Stimulated activated naive CD8-positive, alpha-beta T cell treated with anti-CD3 and anti-CD28 coated beads, Interleukin-15, amount 100 ng/mL, for 72 hours (primary cell): ENCODE data around the gene CACNG6.

Experiments
- ATAC-seq: fragments of 150-1000 bp; cut with Tn5 transposase; 2 replicates; pipeline ENCODE4 v1.10.0; 2021; ENCODE audit warnings: mild to moderate bottlenecking, moderate library complexity
- DNase-seq, 2 donors: peaks; one replicate each; pipeline ENCODE4 v3.0.0; 2021 to 2022
- H3K27ac Mint-ChIP-seq, 2 donors: one replicate each; pipeline ENCODE4 v1.8.0; 2022; ENCODE audit warnings: mild to moderate bottlenecking in 2 of 2, mixed read lengths in 2 of 2, moderate library complexity in 2 of 2
- H3K27me3 Mint-ChIP-seq: one replicate; pipeline ENCODE4 v1.8.0; 2022; ENCODE audit warnings: mixed read lengths
- H3K4me1 Mint-ChIP-seq: one replicate; pipeline ENCODE4 v1.8.0; 2022; ENCODE audit warnings: mild to moderate bottlenecking, mixed read lengths
- H3K4me3 Mint-ChIP-seq, 2 donors: one replicate each; pipeline ENCODE4 v1.8.0; 2022; ENCODE audit warnings: mild to moderate bottlenecking in 2 of 2, mixed read lengths in 2 of 2, moderate library complexity in 1 of 2
- H3K9me3 Mint-ChIP-seq, 2 donors: one replicate each; pipeline ENCODE4 v1.8.0; 2022; ENCODE audit warnings: mixed read lengths in 2 of 2

CACNG6 gene

DNA sequence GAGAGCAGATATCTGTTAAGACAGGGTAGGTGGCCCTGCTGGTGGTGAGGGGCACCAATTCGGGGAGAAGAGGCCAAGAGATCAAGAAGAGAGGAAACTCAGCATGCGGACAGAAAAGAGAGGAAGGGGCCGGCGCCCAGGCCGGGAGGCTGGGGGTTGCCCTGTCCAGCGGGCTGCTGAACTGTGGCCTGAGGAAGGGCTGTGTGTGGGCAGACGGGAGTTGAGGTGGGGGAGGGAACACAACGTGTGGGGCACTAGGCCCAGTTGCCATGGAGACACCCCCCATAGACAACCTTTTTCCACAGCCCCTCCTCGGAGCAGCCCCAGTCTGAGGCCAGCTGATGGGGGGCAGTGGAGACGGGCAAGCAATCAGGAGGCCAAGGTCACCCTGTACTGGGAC is 31.2 kb upstream of the CACNG6 start:
- no peak overlapping the region for H3K4me3 Mint-ChIP-seq
- ATAC-seq (no peak), DNase-seq (no peak)
- H3K9me3 Mint-ChIP-seq, result no peaks in the 10 kb centered on the region
- H3K27ac Mint-ChIP-seq, result no peak overlapping the region
- peaks cover 25% of the 10 kb centered on the region for H3K4me1 Mint-ChIP-seq
- peaks cover 87% of the 10 kb centered on the region for H3K27me3 Mint-ChIP-seq

DNA sequence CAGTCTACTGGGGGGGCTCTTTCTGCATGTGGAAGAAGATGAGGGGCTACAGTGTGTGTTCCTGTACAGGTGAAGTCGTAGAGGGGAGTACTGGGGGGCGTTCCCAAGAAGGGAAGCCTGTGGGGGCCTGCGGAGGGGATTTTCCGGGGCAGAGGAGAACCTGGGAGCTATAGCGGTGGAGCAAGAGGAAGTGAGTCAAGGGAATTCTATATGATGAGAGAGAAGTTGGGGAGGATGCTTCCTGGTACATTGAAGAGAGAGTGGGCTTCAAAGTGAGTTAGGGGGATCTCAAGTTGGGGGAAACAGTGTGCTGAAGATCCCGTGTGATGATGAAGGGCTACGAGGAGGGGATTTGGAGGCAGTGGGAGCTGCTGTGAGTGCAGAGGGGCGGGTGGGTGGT is 30.6 kb upstream of the CACNG6 start:
- no peak overlapping the region for H3K4me3 Mint-ChIP-seq
- DNase-seq (no peak), ATAC-seq (no peak)
- peak overlapping the region in 1 of 2 donors; percentile 16 for H3K27ac Mint-ChIP-seq
- no peaks in the 10 kb centered on the region for H3K9me3 Mint-ChIP-seq
- H3K27me3 Mint-ChIP-seq, result peaks cover 87% of the 10 kb centered on the region
- peaks cover 25% of the 10 kb centered on the region for H3K4me1 Mint-ChIP-seq

DNA sequence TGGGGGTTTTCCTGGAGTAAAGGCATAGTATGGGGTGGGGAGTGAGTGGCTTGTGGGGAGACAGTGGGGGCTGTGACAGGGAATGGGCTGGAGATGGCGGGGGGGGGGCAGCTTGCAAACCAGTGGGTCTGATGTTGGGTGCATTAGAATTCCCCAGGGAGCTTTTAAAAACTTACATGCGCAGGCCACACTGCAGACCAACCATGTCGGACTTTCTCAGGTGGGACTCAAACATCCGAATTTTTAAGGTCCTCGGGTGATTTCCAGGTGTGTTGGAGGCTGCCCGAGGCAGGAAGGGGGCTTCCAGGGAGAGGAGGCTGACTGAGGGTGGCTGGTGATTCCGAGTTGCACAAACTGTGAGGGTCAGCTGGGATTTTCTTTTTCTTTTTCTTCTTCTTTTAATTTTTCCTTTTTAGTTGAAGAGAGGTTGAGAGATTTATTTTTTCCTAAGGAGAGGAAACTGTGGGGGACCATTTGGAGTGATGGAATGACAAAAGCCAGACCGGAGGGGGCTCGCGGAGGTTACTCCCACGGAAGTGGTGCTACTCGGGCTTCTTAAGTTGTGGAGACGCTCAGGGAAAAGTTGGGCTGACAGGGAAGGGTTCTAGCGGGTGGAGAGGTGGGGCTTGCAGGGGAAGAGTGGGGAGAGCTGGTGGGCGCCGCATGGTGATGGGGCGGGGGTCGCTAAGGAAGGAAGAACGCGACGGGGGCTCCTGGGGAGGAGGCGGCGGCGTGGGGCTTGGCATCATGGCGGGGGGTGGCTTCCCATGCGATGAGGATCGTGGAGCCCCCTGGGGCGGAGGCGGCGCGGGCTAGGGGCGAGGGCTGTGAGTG is 29.7 kb upstream of the CACNG6 start:
- peaks cover 25% of the 10 kb centered on the region for H3K4me1 Mint-ChIP-seq
- no peak overlapping the region for H3K4me3 Mint-ChIP-seq
- no peaks in the 10 kb centered on the region for H3K9me3 Mint-ChIP-seq
- no peak overlapping the region for H3K27ac Mint-ChIP-seq
- ATAC-seq, result no peak
- DNase-seq, result no peak
- H3K27me3 Mint-ChIP-seq, result peaks cover 93% of the 10 kb centered on the region

DNA sequence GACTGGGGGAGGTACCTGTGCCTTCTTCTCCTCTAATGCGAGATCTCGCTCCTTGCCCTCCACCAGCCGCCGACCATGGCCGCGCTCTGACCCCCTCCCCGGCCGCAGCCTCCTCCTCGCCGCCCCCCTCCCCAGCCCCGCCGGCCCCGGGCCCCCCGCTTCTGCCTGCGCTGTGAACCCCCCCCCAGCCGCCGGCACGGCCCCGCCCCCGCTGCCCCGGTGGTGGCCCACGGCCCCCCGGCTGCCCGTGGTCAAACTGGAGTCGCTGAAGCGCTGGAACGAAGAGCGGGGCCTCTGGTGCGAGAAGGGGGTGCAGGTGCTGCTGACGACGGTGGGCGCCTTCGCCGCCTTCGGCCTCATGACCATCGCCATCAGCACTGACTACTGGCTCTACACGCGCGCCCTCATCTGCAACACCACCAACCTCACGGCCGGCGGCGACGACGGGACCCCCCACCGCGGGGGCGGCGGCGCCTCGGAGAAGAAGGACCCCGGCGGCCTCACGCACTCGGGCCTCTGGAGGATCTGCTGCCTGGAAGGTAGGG is 28.5 kb upstream of the CACNG6 start, which contains the start of gene CACNG8:
Gene CACNG8 (plus strand): TSS at position 51 of the 545 bp plus-strand sequence.
- peaks cover 25% of the 10 kb centered on the region for H3K4me1 Mint-ChIP-seq
- no peak within 1 kb of the TSS for H3K4me3 Mint-ChIP-seq
- H3K27me3 Mint-ChIP-seq, result peaks cover 90% of the 10 kb centered on the region

DNA sequence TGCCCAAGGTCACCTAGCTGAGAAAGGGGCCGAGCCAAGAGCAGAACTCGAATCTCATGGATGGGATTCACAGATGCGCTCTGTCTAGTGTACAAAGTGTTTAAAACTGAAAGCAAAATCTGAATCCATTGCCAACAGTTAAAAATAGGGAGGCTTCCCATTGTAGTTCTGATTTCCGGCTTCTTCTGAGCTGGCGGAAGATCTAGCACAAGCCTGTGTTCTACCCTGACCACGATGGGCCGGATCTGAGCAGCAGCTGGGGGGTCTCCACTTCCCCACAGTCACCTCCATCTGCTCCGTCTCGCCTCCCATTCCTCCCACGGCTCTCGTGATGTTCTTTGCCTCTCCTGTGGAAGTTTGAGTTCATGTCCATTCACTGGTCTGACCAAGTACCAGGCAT is 26.3 kb upstream of the CACNG6 start:
- no peak overlapping the region for H3K4me3 Mint-ChIP-seq
- peak overlapping the region in 1 of 2 donors; percentile 82 for H3K27ac Mint-ChIP-seq
- DNase-seq, result no peak
- ATAC-seq, result no peak
- H3K27me3 Mint-ChIP-seq, result peaks cover 73% of the 10 kb centered on the region
- H3K4me1 Mint-ChIP-seq, result peaks cover 17% of the 10 kb centered on the region
- H3K9me3 Mint-ChIP-seq, result no peaks in the 10 kb centered on the region

More for the DNA sequence above, 28.5 kb upstream of the CACNG6 start, which contains the start of gene CACNG8:
- ATAC-seq (no peak), DNase-seq (no peak)
- Mint-ChIP-seq H3K9me3 (no peaks in the 10 kb centered on the region), H3K27ac (no peak within 1 kb of the TSS)

DNA sequence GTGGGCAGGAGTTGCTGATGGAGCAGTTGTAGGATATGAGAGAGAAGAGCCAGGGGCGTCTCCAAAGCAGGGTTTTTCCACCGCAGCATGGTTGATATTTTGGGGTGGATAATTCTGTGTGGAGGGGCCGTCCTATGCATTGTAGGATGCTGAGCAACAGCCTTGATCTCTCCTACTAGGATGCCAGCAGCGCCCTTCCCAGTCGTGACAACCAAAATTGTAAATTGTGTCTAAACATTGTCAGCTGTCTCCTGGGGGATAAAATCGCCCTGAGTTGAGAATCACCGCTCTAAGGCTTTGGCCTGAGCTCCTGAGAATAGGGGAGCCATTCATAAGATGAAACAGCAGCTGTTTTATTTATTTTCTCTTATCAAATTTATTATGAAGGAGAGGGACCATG is 24.5 kb upstream of the CACNG6 start:
- Mint-ChIP-seq H3K27me3 (peaks cover 67% of the 10 kb centered on the region), H3K4me1 (peaks cover 1% of the 10 kb centered on the region), H3K4me3 (no peak overlapping the region), H3K27ac (no peak overlapping the region), H3K9me3 (no peaks in the 10 kb centered on the region)
- ATAC-seq (no peak), DNase-seq (no peak)

DNA sequence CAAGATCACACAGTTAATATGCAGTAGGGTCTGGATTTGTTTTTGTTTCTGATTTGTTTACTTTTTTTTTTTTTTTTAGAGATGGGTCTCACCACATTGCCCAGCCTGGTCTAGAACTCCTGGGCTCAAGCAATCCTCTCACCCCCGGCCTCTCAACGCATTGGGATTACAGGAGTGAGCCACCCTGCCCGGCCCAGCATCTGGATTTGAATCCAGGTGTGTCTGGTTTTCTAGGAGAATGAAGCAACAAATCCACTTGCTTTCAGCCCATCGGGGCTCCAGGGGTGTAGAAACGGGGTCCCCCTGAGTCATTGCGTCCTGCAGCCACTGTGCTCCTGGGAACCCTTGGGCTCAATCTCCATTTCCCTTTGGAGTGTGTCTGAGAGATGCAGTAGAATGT is 22.1 kb upstream of the CACNG6 start:
- ATAC-seq (no peak), DNase-seq (no peak)
- no peaks in the 10 kb centered on the region for H3K4me1 Mint-ChIP-seq
- no peak overlapping the region for H3K4me3 Mint-ChIP-seq
- H3K9me3 Mint-ChIP-seq, result no peaks in the 10 kb centered on the region
- H3K27ac Mint-ChIP-seq, result no peak overlapping the region
- peaks cover 63% of the 10 kb centered on the region for H3K27me3 Mint-ChIP-seq

DNA sequence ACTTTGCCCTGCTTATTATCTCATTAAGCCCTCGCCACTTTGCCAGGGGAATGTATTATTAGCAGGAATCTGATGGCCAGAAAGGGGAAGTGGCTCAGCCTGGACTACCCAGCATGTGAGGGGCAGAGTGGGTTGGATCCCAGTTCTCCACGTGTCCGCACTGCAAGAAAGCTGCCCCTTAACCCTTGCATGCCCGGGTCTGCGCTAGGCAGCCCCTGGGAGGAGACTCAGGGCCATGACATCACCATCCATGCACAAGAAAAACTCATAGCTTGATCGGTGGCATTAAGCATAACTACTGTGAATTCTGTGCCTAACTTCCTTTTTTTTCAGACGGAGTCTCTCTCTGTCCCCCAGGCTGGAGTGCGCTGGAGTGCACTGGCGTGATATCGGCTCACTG is 19.8 kb upstream of the CACNG6 start:
- Mint-ChIP-seq H3K27ac (no peak overlapping the region), H3K4me1 (no peaks in the 10 kb centered on the region), H3K4me3 (no peak overlapping the region), H3K27me3 (peaks cover 53% of the 10 kb centered on the region), H3K9me3 (no peaks in the 10 kb centered on the region)
- no peak for ATAC-seq
- DNase-seq, result no peak

DNA sequence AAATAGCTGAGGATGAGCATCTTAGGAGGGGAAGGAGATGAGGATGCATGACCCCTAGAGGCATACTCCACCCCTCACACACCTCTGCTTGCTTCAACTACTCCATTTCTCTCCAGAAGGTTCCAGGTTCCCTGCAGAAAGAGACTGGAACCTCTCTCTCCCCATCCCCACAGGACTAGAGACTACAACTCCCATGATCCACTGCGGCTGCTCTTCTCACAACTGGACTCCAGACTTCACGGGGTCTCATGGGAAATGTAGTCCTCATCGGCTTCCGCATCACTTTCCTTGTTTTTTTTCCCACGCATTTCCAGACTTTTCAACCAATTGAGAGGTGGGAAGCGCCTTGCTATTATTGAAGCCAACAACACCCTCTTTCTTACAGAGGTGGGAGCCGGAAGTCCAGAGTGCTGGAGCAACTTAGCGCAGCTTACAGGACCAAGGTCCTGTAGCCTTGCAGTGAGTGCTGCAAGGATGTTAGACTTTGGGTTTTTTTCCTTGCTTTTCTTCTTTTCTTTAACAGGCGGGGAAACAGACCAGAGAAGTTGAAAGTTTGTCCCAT is 13.9 kb upstream of the CACNG6 start:
- DNase-seq (peak; percentile 55 to 56), ATAC-seq (peak; percentile 71)
- Mint-ChIP-seq H3K27ac (peak overlapping the region in 1 of 2 donors; percentile 90), H3K4me3 (peak overlapping the region; percentile 67 to 73), H3K4me1 (peaks cover 42% of the 10 kb centered on the region), H3K27me3 (peaks cover 72% of the 10 kb centered on the region), H3K9me3 (peaks cover 11 to 13% of the 10 kb centered on the region in 2 donors)

DNA sequence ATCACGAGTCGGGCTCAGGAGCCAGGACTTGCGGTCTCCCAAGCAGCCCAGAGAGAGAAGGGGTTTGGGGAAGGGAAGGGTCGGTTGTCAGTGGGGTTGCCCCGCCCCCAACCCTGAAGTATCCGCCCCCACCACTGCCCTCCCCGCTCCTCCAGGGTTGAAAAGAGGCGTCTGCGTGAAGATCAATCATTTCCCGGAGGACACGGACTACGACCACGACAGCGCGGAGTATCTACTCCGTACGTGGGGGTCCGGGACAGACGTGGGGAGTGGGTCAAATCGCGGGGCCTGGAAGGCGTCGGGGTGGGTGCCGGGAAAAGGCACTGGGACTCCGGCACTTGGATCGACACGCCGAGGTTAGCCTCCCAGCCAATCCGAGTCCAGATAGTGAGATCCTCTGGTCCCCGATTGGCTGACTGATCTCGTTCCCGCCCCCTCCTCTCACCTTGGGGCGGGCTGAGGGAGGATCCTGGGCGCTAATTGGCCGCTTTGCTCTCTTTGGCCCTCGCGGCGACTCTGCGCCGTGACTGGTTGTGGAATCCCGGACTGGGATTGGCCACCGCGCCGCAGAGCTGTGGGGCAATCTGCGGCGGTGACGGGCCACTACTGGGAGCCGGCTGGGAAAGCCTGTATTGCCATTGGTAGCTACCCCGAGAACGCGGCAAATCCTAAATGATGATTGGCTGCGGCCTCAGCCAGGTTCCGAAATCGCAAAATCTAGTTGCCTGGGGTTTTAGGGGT is 13.3 kb upstream of the CACNG6 start:
- Mint-ChIP-seq H3K4me3 (peak overlapping the region; percentile 67 to 73), H3K27me3 (peaks cover 65% of the 10 kb centered on the region), H3K9me3 (peaks cover 11 to 13% of the 10 kb centered on the region in 2 donors), H3K4me1 (peaks cover 42% of the 10 kb centered on the region), H3K27ac (peak overlapping the region in 1 of 2 donors; percentile 90)
- DNase-seq (peak; percentile 52 to 59), ATAC-seq (peak; percentile 51)

DNA sequence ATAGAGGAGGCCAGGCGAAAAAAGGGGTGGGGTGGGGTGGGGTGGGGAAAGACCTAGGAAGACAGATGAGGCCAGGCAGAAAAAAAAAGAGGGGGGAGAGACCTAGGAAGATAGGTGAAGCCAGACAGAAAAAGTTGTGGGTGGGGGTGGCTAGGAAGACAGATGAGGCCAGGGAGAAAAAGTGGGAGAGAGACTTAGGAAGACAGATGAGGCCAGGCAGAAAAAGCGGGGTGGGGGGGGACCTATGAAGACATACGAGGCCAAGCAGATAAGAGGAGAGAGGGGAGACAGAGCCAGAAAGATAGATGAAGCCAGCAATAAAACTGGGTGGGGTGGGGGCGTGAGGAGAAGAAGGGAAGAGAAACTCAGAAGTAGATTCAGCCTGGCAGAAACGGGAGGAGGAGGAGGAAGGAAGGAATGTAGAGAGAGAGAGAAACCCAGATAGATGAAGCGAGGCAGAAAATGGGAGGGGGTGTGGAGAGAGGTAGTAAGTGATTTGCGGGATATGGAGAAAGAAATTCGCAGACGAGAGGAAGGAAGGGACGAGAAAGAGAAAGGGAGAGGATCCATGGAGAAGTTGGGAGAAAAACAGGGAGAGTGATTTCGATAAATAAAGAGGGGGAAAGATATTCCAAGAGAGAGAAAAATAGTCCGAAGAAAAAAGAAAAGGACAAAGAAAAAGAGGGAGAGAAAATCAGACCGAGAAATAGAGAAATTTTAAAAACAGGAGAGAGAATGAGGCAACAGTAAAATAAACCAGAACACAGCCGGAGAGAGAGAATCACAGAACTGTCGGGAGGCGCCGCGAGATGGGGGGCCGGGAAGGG is 12.2 kb upstream of the CACNG6 start:
- Mint-ChIP-seq H3K4me1 (peaks cover 42% of the 10 kb centered on the region), H3K27me3 (peaks cover 64% of the 10 kb centered on the region), H3K27ac (no peak overlapping the region), H3K4me3 (peak overlapping the region; percentile 77 to 79), H3K9me3 (peaks cover 11 to 13% of the 10 kb centered on the region in 2 donors)
- ATAC-seq (no peak), DNase-seq (no peak)

DNA sequence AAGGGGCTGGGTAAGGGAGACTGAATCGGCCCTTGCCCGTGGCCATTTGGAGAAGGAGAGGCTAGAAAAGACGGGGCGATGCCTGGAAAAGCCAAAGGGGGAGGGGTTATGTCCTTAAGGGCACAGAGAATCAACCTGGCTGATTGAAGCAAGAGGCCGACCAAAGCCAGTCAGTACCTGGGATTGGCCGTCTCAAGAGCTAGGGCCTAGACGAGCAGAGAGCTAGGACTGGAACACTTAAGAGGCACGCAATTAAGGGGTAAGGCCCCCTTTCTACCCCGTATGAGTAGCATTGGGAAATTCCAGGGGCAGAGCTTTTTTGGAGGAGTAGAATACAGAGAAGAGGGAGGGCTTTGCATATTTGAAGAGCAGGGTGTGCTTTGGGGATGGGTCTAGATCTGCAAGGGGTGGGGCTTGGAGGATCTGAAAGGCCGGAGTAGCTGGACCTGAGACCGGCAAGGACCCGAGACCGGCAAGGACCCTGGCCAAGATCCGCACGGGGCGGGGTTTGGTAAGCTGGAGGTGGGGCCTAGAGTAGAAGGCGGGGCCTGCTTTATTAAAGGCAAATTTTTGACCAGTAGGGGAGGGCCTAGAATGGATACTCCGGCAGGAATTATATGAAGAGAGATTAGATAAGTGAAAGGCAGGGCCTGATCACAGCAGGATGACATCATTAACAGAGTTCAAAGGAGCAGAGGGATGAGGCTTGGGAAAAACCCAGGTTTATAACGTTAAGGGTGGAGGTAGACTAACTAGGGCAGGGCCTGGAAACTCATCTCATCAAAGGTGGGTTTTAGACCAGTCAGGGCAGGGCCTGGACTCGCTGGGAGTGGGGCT is 10.7 kb upstream of the CACNG6 start:
- DNase-seq (no peak), ATAC-seq (peak; percentile 4)
- Mint-ChIP-seq H3K27me3 (peaks cover 61% of the 10 kb centered on the region), H3K27ac (no peak overlapping the region), H3K4me3 (peak overlapping the region; percentile 77 to 79), H3K9me3 (peaks cover 11 to 13% of the 10 kb centered on the region in 2 donors), H3K4me1 (peaks cover 42% of the 10 kb centered on the region)

DNA sequence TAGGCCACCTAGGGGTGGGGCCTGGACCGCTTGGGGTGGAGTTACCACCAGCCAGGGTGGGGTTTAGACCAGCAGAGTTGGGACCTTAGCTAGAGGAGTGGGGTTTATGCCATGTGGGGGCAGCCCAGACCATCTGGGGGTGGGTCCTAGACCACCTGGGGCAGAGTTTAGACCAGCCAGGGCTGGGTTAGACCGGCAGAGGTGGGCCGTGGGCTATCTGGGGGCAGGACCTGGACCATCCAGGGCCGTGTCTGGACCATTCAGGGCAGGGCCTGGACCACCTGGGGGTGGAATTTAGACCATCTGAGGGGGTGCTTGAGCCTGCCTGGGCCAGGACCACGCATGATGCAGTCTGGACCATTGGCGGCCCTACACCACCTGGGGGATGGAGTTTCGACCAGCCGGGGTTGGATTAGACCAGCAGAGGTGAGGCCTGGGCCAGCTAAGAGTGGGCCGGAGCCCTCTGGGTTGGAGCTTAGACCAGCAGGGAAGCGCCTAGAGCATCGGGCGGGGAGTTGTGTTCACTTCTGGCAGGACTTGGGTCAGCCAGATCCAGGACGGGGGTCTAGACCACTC is 10.0 kb upstream of the CACNG6 start:
- H3K9me3 Mint-ChIP-seq, result peaks cover 11 to 13% of the 10 kb centered on the region in 2 donors
- no peak for DNase-seq
- no peak for ATAC-seq
- H3K27me3 Mint-ChIP-seq, result peaks cover 53% of the 10 kb centered on the region
- no peak overlapping the region for H3K27ac Mint-ChIP-seq
- H3K4me1 Mint-ChIP-seq, result peaks cover 42% of the 10 kb centered on the region
- peak overlapping the region; percentile 32 to 54 for H3K4me3 Mint-ChIP-seq

DNA sequence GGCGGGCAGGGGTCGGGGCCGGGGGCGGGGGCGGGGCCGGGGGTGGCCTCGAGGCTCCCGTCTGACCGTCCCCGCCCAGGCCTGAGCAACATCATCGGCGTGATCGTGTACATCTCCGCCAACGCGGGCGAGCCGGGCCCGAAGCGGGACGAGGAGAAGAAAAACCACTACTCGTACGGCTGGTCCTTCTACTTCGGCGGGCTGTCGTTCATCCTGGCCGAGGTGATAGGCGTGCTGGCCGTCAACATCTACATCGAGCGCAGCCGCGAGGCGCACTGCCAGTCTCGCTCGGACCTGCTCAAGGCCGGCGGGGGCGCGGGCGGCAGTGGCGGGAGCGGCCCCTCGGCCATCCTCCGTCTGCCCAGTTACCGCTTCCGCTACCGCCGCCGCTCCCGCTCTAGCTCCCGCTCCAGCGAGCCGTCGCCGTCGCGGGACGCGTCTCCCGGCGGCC is 9.4 kb upstream of the CACNG6 start:
- peaks cover 11 to 13% of the 10 kb centered on the region in 2 donors for H3K9me3 Mint-ChIP-seq
- ATAC-seq (no peak), DNase-seq (no peak)
- H3K27me3 Mint-ChIP-seq, result peaks cover 48% of the 10 kb centered on the region
- H3K4me1 Mint-ChIP-seq, result peaks cover 42% of the 10 kb centered on the region
- H3K27ac Mint-ChIP-seq, result no peak overlapping the region
- peak overlapping the region in 1 of 2 donors; percentile 14 for H3K4me3 Mint-ChIP-seq
